MCF 10A (cell line): Measurements from ENCODE around the gene SYNE1. TPM values are rescaled to one million over a fixed set of nuclear protein-coding genes. Genes with fewer than 3 reads are reported as not detected.

Source experiments
- BruUV-seq: library from RNA; stranded (reverse); fragments of 400-500 nt; replicated peaks from 2 replicates; lab custom pipeline; 2021; lab: Mats Ljungman, UMichigan
- CTCF ChIA-PET: fragments of 300-600 bp; sonication (Branson Sonifier 250); formaldehyde crosslinking; extraction: SDS; loops from one replicate; lab custom pipeline; 2021; ENCODE audit warnings: antibody characterized with exemption, inconsistent platforms; lab: Yijun Ruan, JAX
- POLR2A ChIA-PET: fragments of 300-600, 350-650 bp; sonication (Branson Sonifier 250); formaldehyde crosslinking; extraction: SDS; loops from one replicate; lab custom pipeline; 2020; ENCODE audit warnings: antibody characterized with exemption, inconsistent platforms; lab: Yijun Ruan, JAX
- DNase-seq: peaks from one replicate; pipeline ENCODE4 v3.0.0-alpha.2; 2018; ENCODE audit not compliant: unreplicated experiment
- H3K27ac Mint-ChIP-seq: one replicate; pipeline ENCODE4 v1.8.0; 2022; ENCODE audit warnings: mild to moderate bottlenecking, low read depth, mixed read lengths; ENCODE audit not compliant: unreplicated experiment
- H3K27me3 Mint-ChIP-seq: one replicate; pipeline ENCODE4 v1.8.0; 2022; ENCODE audit warnings: mixed read lengths; ENCODE audit not compliant: insufficient read depth, unreplicated experiment
- H3K36me3 Mint-ChIP-seq: one replicate; pipeline ENCODE4 v1.8.0; 2022; ENCODE audit warnings: mild to moderate bottlenecking, moderate library complexity, mixed read lengths; ENCODE audit not compliant: insufficient read depth, unreplicated experiment
- H3K4me1 Mint-ChIP-seq: one replicate; pipeline ENCODE4 v1.8.0; 2022; ENCODE audit warnings: mixed read lengths; ENCODE audit not compliant: insufficient read depth, unreplicated experiment
- H3K4me3 Mint-ChIP-seq: one replicate; pipeline ENCODE4 v1.8.0; 2022; ENCODE audit warnings: mild to moderate bottlenecking, moderate library complexity, mixed read lengths; ENCODE audit not compliant: unreplicated experiment
- H3K9me3 Mint-ChIP-seq: one replicate; pipeline ENCODE4 v1.8.0; 2022; ENCODE audit warnings: mixed read lengths; ENCODE audit not compliant: unreplicated experiment
- CTCF ChIP-seq: fragments of 200-600 bp; IDR thresholded peaks from one replicate; pipeline ENCODE4 v1.8.0; 2022; ENCODE audit warnings: antibody characterized with exemption, mild to moderate bottlenecking; ENCODE audit not compliant: unreplicated experiment
- intact Hi-C: fragments of 100-400 bp; cut with micrococcal nuclease; formaldehyde crosslinking; loops from 2 replicates; pipeline ENCODE4 v1.14.1; 2022
- total RNA-seq: library from RNA; stranded (reverse); gene quantifications from 2 replicates; pipeline ENCODE4 v1.2.3, GENCODE V29; 2022

SYNE1 gene
- total RNA-seq, 1 experiment from 2014 or later = 25.4 TPM

- intact Hi-C loops = no loop called here
- H3K4me3 Mint-ChIP-seq = no peak overlapping the region
- POLR2A ChIA-PET = interaction anchor here (1.1 kb wide), 1 partner anchor 12 kb away, joined by 3 read pairs; no protein-coding TSS in a partner anchor
- CTCF ChIA-PET = interaction anchor here (0.9 kb wide), 2 partner anchors 19 to 338 kb away, joined by 3 to 4 read pairs; no protein-coding TSS in a partner anchor
- DNase-seq = no peak
- no peaks in the 10 kb centered on the region for H3K36me3 Mint-ChIP-seq
- H3K4me1 Mint-ChIP-seq = no peaks in the 10 kb centered on the region
- no TSS peak for BruUV-seq
- no peaks in the 10 kb centered on the region for H3K27me3 Mint-ChIP-seq
- TF ChIP-seq CTCF = no peak
- H3K27ac Mint-ChIP-seq = no peak overlapping the region
- peaks cover 7% of the 10 kb centered on the region for H3K9me3 Mint-ChIP-seq
These were observed 28.0 kb downstream of the SYNE1 start for GRCh38 chr6:152609125-152609670.

GRCh38 chr6:152605941-152606340 lies 31.2 kb downstream of the SYNE1 start:
- no peak for DNase-seq
- H3K9me3 Mint-ChIP-seq = no peaks in the 10 kb centered on the region
- POLR2A ChIA-PET = no interaction called here
- CTCF ChIA-PET = interaction anchor here (1.0 to 1.2 kb wide), 2 partner anchors 43 to 53 kb away, joined by 4 to 5 read pairs; no protein-coding TSS in a partner anchor
- no peaks in the 10 kb centered on the region for H3K27me3 Mint-ChIP-seq
- BruUV-seq = no TSS peak
- intact Hi-C loops = no loop called here
- no peaks in the 10 kb centered on the region for H3K4me1 Mint-ChIP-seq
- no peaks in the 10 kb centered on the region for H3K36me3 Mint-ChIP-seq
- no peak for TF ChIP-seq CTCF
- no peak overlapping the region for H3K4me3 Mint-ChIP-seq
- H3K27ac Mint-ChIP-seq = no peak overlapping the region

GRCh38 chr6:152605342-152605741 lies 31.8 kb downstream of the SYNE1 start:
- DNase-seq = no peak
- Mint-ChIP-seq H3K36me3 (no peaks in the 10 kb centered on the region), H3K9me3 (no peaks in the 10 kb centered on the region), H3K27me3 (no peaks in the 10 kb centered on the region), H3K4me3 (no peak overlapping the region), H3K27ac (no peak overlapping the region), H3K4me1 (no peaks in the 10 kb centered on the region)
- ChIA-PET CTCF (interaction anchor here (1.0 to 1.2 kb wide), 3 partner anchors 34 to 52 kb away, joined by 3 to 5 read pairs (median 4); no protein-coding TSS in a partner anchor), POLR2A (interaction anchor here (0.6 kb wide), 1 partner anchor 33 kb away, joined by 3 read pairs; no protein-coding TSS in a partner anchor)
- BruUV-seq = no TSS peak
- intact Hi-C loops = no loop called here
- no peak for TF ChIP-seq CTCF

GRCh38 chr6:152603911-152604310 lies 33.3 kb downstream of the SYNE1 start:
- no peaks in the 10 kb centered on the region for H3K27me3 Mint-ChIP-seq
- no peak for TF ChIP-seq CTCF
- DNase-seq = no peak
- ChIA-PET CTCF (no interaction called here), POLR2A (no interaction called here)
- H3K9me3 Mint-ChIP-seq = no peaks in the 10 kb centered on the region
- H3K36me3 Mint-ChIP-seq = no peaks in the 10 kb centered on the region
- H3K4me1 Mint-ChIP-seq = no peaks in the 10 kb centered on the region
- no peak overlapping the region for H3K4me3 Mint-ChIP-seq
- no TSS peak for BruUV-seq
- intact Hi-C loops = no loop called here
- H3K27ac Mint-ChIP-seq = no peak overlapping the region
